Left lobe of liver (tissue), 2 donors: ENCODE data around the gene RETREG3. TPM values are rescaled to one million over a fixed set of nuclear protein-coding genes. Genes with fewer than 3 reads are reported as not detected.
A peak's percentile ranks its signal among the peaks of the same experiment; 100 is the strongest.

Experiments
- ATAC-seq: fragments of 200-7000 bp; cut with Tn5 transposase; one replicate; pipeline ENCODE4 v1.9.1; 2020; ENCODE audit warnings: mild to moderate bottlenecking, moderate library complexity
- DNase-seq: peaks from one replicate; pipeline ENCODE4 v3.0.0-alpha.2; 2020; ENCODE audit warnings: low spot score
- total RNA-seq: library from RNA; stranded (reverse); gene quantifications from one replicate; pipeline ENCODE4 v1.2.1, GENCODE V29; 2021
- donor health status: DM: no; HTN: no; CAD: no; lungs with moderate emphysema.
- donor health status: DM: no; HTN: yes; CAD: no.

The RETREG3 gene
- total RNA-seq, 1 donor from 2014 or later = 56.3 TPM

DNA sequence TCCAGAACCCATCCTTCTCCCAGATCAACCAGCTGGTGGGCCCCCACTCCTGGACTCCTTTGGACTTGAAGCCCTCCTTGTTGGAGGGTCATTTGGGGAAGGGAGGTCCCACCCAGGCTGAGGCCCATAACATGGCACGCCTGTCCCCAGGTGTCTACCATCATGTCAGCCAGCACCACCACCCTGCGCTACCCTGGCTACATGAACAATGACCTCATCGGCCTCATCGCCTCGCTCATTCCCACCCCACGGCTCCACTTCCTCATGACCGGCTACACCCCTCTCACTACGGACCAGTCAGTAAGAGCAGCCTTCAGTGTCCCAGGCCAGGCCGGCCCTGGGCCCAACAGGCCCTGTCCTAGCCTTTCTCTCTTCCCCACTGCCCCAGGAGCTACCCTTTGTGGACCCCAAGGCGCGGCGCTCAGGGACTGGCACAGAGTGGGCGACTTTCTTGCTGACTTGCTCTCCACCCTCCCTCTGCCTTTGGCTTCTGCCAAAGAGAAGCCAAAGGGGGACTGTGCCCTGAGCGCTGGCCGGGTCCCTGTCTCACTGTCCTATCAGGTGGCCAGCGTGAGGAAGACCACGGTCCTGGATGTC is 4.6 kb upstream of the RETREG3 start:
- no peak for DNase-seq

DNA sequence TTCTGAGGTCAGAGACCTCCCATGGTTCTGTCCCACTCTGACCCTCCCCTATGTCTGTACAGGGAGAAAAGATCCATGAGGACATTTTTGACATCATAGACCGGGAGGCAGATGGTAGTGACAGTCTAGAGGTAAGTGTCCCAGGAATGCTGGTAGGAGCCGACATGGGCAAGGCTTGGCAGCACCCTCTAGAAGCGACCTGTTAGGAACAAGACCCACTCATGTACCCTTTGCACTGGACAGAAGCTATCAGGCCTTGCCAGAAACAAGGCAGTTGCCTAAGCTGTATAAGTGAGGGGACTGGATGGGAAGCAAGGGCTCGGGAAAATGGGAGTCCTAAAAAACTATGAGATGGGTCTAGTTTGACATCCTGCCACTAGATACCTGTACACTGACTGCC is 2.8 kb upstream of the RETREG3 start:
- DNase-seq (no peak), ATAC-seq (no peak)

More for the DNA sequence above, 4.6 kb upstream of the RETREG3 start:
- no peak for ATAC-seq

DNA sequence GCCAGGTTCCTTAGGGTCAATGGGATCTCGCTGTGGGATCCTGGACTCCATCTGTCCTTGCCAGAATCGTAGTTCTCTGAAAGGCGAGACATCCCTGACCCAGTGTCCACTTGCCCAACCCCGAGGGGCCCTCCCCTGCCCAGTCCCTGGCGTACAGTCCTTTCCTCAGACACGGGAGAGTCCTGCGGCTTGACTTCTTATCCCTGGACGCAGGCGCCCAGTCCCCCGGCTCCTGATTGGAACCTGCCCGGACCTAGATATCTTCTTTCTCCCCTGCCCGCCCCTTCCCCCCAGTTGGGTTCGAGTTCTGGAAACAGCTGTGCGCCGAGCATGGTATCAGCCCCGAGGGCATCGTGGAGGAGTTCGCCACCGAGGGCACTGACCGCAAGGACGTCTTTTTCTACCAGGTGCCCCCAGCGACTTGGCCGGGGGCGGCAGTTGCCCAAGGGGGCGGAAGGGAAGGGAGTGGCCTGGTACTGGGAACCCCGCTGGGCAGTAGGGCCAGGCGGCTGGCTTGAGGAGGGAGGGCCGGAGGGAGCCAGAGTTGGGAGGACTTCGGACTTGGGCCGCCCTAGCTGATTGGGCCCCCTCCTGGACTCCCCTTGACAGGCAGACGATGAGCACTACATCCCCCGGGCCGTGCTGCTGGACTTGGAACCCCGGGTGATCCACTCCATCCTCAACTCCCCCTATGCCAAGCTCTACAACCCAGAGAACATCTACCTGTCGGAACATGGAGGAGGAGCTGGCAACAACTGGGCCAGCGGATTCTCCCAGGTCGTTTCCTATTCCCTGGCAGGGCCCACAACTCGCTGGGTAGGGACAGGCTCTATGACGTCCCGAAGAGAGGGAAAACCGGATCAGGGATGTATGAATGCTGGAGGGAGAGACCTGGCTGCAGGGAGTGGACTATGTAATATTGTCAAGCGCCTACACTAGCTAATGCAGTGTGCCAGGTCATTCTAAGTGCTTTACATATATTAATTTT is 934 bp upstream of the RETREG3 start:
- peak; percentile 50 for DNase-seq
- peak; percentile 36 for ATAC-seq

DNA sequence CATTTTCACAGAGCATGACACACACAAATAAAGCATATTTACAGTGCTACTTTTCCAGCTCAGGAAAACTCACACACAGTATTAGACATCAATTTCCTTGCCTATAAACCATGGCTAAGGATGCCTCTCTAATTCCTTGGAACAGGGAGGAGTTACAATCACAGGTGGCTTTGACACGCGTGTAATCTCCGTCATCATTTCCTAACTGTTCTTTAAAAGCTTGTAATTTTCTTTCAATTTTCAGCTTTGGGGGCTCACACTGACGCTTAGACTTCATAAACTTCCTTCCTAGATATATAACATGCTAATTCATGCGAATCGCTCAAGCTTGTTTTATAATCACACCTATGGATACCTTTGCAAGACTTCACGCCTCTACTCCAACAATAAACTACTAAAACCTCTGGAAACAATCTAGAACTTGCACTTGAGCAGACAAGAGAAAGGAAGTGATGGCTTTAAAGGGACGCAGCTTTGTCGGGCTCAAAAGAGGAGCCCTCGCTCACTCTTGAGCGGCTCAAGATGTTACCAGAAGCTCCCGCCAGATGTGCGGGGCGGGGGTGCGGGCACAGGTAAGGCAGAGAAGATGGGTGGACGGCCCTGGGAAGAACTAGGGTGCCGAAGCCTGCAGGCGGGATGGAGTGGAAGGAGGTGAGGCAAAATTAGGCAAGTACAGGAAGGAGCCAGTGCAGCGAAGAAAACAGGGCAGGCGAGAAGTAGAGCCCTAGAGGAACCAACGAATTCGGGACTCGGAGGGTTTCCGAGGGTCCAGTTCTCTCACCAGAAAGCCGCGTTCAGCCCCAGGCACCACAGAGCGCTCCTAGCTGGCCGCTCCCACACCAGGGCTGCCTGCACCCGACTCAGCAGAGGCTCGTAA is 631 bp downstream of the RETREG3 start:
- ATAC-seq = peak; percentile 62
- no peak for DNase-seq

DNA sequence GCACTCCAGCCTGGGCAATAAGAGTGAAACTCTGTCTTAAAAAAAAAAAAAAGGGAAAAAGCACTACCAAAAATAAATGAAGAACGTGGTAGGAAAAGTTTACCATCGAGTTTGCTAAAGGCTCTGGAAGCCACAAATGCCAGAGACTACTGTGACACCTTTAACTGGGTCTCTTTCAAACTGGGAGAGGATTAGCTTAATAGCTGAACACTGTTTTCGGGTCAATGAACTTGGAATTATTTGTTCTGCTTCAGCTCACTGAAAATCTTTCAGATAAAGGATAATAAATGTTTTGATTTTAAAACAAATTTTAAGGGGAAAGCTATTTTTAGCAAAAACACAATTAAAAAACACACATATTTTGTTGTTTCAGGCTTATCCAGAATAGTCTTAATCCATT is 1.4 kb downstream of the RETREG3 start:
- ATAC-seq (no peak), DNase-seq (no peak)

DNA sequence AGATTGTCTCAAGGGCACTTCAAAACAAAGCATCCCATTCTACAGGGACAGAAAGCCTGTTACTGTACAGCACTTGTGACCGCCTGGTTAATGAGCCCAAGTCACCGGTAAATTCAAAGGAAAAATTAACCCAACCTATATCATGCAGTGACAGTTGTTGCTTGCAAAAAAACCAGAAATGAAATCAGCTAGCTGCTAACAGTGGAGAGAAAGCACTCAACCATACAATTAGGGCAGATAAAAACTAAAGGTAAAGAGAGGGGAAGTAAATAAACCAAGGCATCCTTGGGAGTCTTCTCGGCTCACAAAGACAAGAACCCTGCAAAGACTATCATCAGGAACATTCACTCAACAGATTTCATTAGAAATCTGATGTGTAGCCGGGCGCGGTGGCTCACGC is 5.9 kb downstream of the RETREG3 start:
- DNase-seq (no peak), ATAC-seq (no peak)

GRCh38 chr17:42598905-42599304 is 10.3 kb downstream of the RETREG3 start:
- DNase-seq (no peak), ATAC-seq (no peak)

DNA sequence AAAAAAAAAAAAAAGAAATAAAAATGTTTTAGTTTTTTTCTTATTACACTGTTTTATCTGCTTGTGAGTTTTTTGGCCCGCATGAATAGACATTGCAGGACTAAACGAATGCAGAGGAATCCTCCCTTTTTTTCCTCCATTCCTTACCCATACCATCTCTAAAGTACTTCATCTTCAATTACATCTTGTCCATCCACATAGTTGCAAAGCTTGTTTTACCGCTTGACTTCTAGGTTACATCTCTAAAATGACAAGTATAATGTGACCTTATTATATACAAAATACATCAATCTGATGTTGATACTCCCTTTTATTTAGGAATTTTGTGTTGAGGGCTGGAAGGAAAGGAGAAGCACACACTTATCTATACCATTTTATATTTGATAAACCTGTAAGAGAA is 12.8 kb downstream of the RETREG3 start:
- no peak for DNase-seq
- ATAC-seq = no peak

DNA sequence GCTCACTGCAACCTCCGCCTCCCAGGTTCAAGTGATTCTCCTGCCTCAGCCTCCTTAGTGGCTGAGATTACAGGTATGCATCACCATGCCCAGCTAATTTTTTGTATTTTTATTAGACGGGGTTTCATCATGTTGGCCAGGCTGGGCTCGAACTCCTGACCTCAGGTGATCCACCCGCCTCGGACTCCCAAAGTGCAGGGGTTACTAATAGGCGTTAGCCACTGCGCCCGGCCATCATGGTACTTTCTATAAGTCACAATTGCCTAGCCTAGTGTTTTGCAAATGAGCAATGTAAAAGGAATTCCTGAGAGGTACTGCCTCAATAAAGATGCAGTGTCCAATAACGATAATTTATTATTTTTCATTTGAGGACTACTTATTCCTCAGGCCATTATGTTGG is 17.8 kb downstream of the RETREG3 start:
- no peak for ATAC-seq
- no peak for DNase-seq

GRCh38 chr17:42590886-42591285 is 18.3 kb downstream of the RETREG3 start:
- no peak for ATAC-seq

GRCh38 chr17:42586514-42587230 is 22.5 kb downstream of the RETREG3 start:
- DNase-seq (no peak), ATAC-seq (no peak)

More at GRCh38 chr17:42590886-42591285, 18.3 kb downstream of the RETREG3 start:
- no peak for DNase-seq

- ATAC-seq (peak; percentile 29), DNase-seq (no peak)
Observed at GRCh38 chr17:42585353-42585752, 23.8 kb downstream of the RETREG3 start.

DNA sequence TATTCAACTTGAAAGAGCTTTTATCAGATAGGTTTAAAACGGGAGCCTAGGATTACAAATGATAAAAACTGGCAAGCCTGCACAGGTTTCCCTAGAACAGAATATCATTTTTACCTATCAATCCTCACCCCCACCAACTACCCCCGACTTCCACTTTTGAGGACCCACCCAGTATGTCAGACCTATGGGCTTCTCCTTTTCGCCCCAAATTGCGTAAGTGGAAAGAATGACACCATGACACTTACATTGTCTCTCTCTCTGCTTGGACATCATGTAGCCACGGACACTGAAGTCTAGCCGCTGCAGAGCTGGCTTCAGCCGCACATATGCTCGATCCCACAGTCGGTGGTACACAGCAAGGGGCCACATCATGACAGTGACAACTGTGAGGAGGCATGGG is 24.3 kb downstream of the RETREG3 start:
- ATAC-seq (peak; percentile 12), DNase-seq (no peak)

- DNase-seq (no peak), ATAC-seq (no peak)
Observed at GRCh38 chr17:42581744-42582270, 27.4 kb downstream of the RETREG3 start.

DNA sequence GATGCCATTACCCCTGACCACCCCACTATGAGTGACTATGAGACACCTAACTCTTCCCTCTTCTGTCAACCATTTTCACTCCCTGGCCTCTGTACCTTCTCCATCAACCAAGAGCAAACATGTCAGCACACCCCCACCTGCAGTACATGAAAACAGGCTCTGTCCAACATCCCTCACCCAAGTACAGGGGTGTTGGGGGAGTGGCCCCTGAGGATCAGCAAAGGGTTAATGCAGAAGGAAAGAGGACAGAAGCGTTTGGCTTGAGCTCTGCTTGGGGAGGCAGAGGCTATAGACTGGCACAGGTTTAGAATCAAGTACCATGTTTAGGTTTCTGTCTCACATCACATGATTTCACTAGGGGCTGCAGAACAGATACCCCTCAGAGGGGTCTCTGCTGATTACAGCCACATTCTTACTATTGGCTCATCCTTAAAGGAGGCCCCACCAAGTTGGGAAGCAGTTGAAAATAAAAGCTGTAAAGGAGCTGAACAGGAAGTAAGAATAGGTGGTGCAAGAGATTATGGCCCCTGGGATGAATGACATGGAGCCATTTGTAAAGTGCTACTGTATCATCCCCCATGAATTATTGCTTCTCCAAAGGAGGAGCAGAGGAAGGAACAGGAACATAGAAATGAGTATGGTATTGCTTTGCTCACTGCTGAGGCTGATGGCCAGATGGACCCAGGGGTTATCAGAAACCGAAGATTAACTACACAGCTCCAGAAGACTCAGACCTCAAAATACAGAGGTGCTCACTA is 29.2 kb downstream of the RETREG3 start:
- ATAC-seq (no peak), DNase-seq (no peak)

GRCh38 chr17:42578282-42578869 is 30.8 kb downstream of the RETREG3 start:
- ATAC-seq (peak; percentile 69), DNase-seq (peak; percentile 65)

DNA sequence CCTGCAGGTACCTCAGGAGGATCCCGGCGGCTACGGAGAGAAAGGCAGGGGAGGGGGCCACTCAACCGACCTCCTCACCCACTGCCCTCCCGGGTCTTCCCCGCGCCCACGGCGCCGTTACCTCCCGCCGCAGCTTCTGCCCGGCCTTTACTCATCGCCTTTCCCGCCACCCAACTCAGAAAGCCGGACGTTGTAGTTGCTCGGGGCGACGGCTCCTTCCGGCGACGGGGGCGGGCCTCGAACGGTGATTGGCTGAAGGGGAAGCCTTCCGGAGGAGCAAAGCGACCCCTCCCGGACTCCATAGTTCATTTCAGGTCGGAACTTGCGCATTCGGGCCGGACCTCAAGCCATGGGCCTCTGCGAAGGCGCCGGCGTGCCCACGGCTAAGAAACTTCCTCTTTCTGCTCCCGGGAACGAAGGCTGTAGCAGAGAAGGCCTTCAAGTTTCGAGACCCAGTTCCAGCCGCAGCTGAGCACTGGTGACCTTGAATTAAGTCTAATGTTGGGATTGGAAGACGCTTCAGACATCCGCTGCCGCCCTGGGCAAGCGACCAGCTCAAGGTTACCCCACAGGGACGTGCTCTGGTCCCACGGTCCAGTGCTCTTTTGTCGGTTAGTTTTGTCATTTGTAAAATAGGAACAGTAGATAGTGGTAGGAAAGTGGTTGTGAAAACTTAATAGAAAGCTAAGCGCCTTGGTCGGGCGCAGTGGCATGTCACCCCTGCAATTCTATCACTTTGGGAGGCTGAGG is 31.5 kb downstream of the RETREG3 start, which contains the start of gene PSMC3IP:
TSS of gene PSMC3IP (minus strand) at position 198 of the 750 bp plus-strand sequence. CDS start at position 155, 43 bp downstream.
- DNase-seq (peak; percentile 96), ATAC-seq (peak; percentile 93)

DNA sequence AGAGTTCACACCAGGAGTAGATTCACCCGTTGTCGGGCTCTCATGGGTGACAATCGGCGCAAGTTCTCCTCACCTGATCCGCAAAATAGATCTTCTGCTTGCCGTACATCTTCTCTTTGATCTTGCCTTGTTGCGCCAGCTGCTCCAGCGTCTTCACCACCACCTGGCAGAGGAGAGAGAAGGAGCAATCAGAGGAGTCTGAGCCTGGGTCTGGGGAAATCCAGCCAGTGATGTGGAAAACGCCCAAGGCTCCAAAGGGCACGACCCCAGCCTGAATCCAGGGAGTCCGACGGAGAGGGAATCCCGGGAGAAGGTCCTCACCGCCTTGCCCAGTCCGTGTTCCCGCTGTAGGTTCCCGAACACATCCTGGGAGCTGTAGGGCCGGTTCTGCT is 32.0 kb downstream of the RETREG3 start:
- ATAC-seq = peak; percentile 35
- no peak for DNase-seq
